IMR-90 (cell line): Measurements from ENCODE around the gene CBX5. TPM values are rescaled to one million over a fixed set of nuclear protein-coding genes. Genes with fewer than 3 reads are reported as not detected.

Source experiments
- ATAC-seq: fragments of 200-7000 bp; cut with Tn5 transposase; 2 replicates; pipeline ENCODE4 v1.9.1; 2020; ENCODE audit warnings: low read depth, mild to moderate bottlenecking, moderate library complexity
- BruUV-seq: library from RNA; stranded (reverse); fragments of 400-500 nt; replicated peaks from 2 replicates; lab custom pipeline; 2021; lab: Mats Ljungman, UMichigan
- CTCF ChIA-PET: fragments of 300-600 bp; formaldehyde crosslinking; extraction: SDS; loops from one replicate; lab custom pipeline; 2021; ENCODE audit warnings: antibody characterized with exemption; lab: Yijun Ruan, JAX
- POLR2A ChIA-PET: fragments of 300-600 bp; sonication (Branson Sonifier 250); formaldehyde crosslinking; loops from one replicate; lab custom pipeline; 2022; ENCODE audit warnings: antibody characterized with exemption; ENCODE audit not compliant: unreplicated experiment; lab: Charles Lee
- DNase-seq: peaks from one replicate; pipeline ENCODE4 v3.0.0; 2013
- H2AFZ ChIP-seq: replicated peaks from 2 replicates; pipeline ENCODE3; 2013; ENCODE audit warnings: low read length, mild to moderate bottlenecking; ENCODE audit not compliant: poor library complexity
- H2AK5ac ChIP-seq: 2 replicates; pipeline ENCODE4 v1.6.1; 2013; ENCODE audit warnings: low read depth, low read length, inconsistent platforms
- H2AK9ac ChIP-seq: replicated peaks from 2 replicates; pipeline ENCODE3; 2013; ENCODE audit warnings: mild to moderate bottlenecking, low read depth, low read length, moderate library complexity; ENCODE audit not compliant: poor library complexity
- H2BK120ac ChIP-seq: 2 replicates; pipeline ENCODE4 v1.6.1; 2013; ENCODE audit warnings: low read depth, low read length, inconsistent platforms
- H2BK15ac ChIP-seq: 3 replicates; pipeline ENCODE4 v1.6.1; 2013; ENCODE audit warnings: low read depth, low read length, inconsistent platforms
- H2BK20ac ChIP-seq: 2 replicates; pipeline ENCODE4 v1.6.1; 2013; ENCODE audit warnings: low read depth, mild to moderate bottlenecking, inconsistent platforms, low read length, moderate library complexity
- H2BK5ac ChIP-seq: 2 replicates; pipeline ENCODE4 v1.6.1; 2013; ENCODE audit warnings: mild to moderate bottlenecking, low read depth, low read length, inconsistent platforms; ENCODE audit not compliant: poor library complexity, severe bottlenecking
- H3K14ac ChIP-seq: replicated peaks from 2 replicates; pipeline ENCODE4 v1.6.1; 2013; ENCODE audit warnings: low read depth, low read length, inconsistent platforms
- H3K18ac ChIP-seq: 2 replicates; pipeline ENCODE4 v1.6.1; 2013; ENCODE audit warnings: low read depth, low read length, control low read depth
- H3K23ac ChIP-seq: 2 replicates; pipeline ENCODE4 v1.6.1; 2013; ENCODE audit warnings: low read depth, low read length, inconsistent platforms
- H3K27ac ChIP-seq: 2 replicates; pipeline ENCODE4 v1.5.1; 2013; ENCODE audit warnings: mild to moderate bottlenecking, control low read depth, low read length; ENCODE audit not compliant: insufficient read depth
- H3K27me3 ChIP-seq: 2 replicates; pipeline ENCODE4 v1.6.1; 2013; ENCODE audit warnings: low read length; ENCODE audit not compliant: control insufficient read depth, insufficient read depth
- H3K36me3 ChIP-seq: 2 replicates; pipeline ENCODE4 v1.6.1; 2013; ENCODE audit warnings: low read length, mixed read lengths; ENCODE audit not compliant: control insufficient read depth, insufficient read depth
- H3K4ac ChIP-seq: 2 replicates; pipeline ENCODE4 v1.6.1; 2013; ENCODE audit warnings: low read depth, low read length, inconsistent platforms
- H3K4me1 ChIP-seq: 2 replicates; pipeline ENCODE4 v1.6.1; 2013; ENCODE audit warnings: low read length, mixed read lengths; ENCODE audit not compliant: control insufficient read depth, insufficient read depth
- H3K4me2 ChIP-seq: 2 replicates; pipeline ENCODE4 v1.6.1; 2013; ENCODE audit warnings: low read depth, mild to moderate bottlenecking, control low read depth, low read length, moderate library complexity
- H3K4me3 ChIP-seq: 2 replicates; pipeline ENCODE4 v1.5.1; 2013; ENCODE audit warnings: low read depth, mild to moderate bottlenecking, control low read depth, low read length, moderate library complexity; ENCODE audit not compliant: insufficient read depth
- H3K56ac ChIP-seq: 2 replicates; pipeline ENCODE4 v1.6.1; 2013; ENCODE audit warnings: low read length, inconsistent platforms; ENCODE audit not compliant: insufficient read depth; ENCODE audit errors: extremely low read depth
- H3K79me1 ChIP-seq, 2 experiments: 2 replicates each; pipeline ENCODE4 v1.6.1; 2013; ENCODE audit warnings: low read length in 2 of 2, inconsistent platforms in 1 of 2, low read depth in 1 of 2
- H3K9ac ChIP-seq: 2 replicates; pipeline ENCODE4 v1.6.1; 2013; ENCODE audit warnings: low read depth, low read length, control low read depth
- H3K9me1 ChIP-seq: 2 replicates; pipeline ENCODE4 v1.6.1; 2013; ENCODE audit warnings: low read length, inconsistent platforms; ENCODE audit not compliant: insufficient read depth
- H3K9me3 ChIP-seq: 2 replicates; pipeline ENCODE4 v1.6.1; 2013; ENCODE audit warnings: low read length; ENCODE audit not compliant: control insufficient read depth, insufficient read depth
- H4K20me1 ChIP-seq: 2 replicates; pipeline ENCODE4 v1.6.1; 2013; ENCODE audit warnings: low read length, inconsistent platforms; ENCODE audit not compliant: insufficient read depth
- H4K5ac ChIP-seq: 2 replicates; pipeline ENCODE4 v1.6.1; 2013; ENCODE audit warnings: mild to moderate bottlenecking, low read depth, low read length, control low read depth
- H4K8ac ChIP-seq, 2 experiments: 2 replicates each; pipeline ENCODE4 v1.6.1; 2013; ENCODE audit warnings: low read depth in 2 of 2, low read length in 2 of 2, control low read depth in 1 of 2, inconsistent platforms in 1 of 2
- H4K91ac ChIP-seq: 2 replicates; pipeline ENCODE4 v1.6.1; 2013; ENCODE audit warnings: low read depth, low read length, inconsistent platforms; ENCODE audit not compliant: insufficient read depth
- BHLHE40 ChIP-seq: fragments of 150-350 bp; IDR thresholded peaks from 2 replicates; pipeline ENCODE4 v1.6.1; 2016; ENCODE audit warnings: mild to moderate bottlenecking, low read depth, low read length
- CEBPB ChIP-seq: IDR thresholded peaks from 2 replicates; pipeline ENCODE4 v1.6.1; 2012; ENCODE audit warnings: low read depth, low read length, improper control_type of control experiment
- CHD1 ChIP-seq: IDR thresholded peaks from 2 replicates; pipeline ENCODE4 v1.6.1; 2012; ENCODE audit warnings: low read depth, low read length, improper control_type of control experiment
- FOS ChIP-seq: fragments of 150-350 bp; IDR thresholded peaks from 2 replicates; pipeline ENCODE4 v1.6.1; 2016; ENCODE audit warnings: low read depth, low read length
- MAFK ChIP-seq: IDR thresholded peaks from 2 replicates; pipeline ENCODE4 v1.6.1; 2012; ENCODE audit warnings: low read depth, low read length, improper control_type of control experiment
- MAZ ChIP-seq: IDR thresholded peaks from 2 replicates; pipeline ENCODE4 v1.6.1; 2012; ENCODE audit warnings: low read depth, mild to moderate bottlenecking, low read length, improper control_type of control experiment, moderate library complexity, borderline replicate concordance
- MXI1 ChIP-seq: IDR thresholded peaks from 2 replicates; pipeline ENCODE4 v1.6.1; 2012; ENCODE audit warnings: low read depth, mild to moderate bottlenecking, low read length, moderate library complexity, borderline replicate concordance
- NFE2L2 ChIP-seq: fragments of 150-350 bp; IDR thresholded peaks from 2 replicates; pipeline ENCODE4 v1.6.1; 2016; ENCODE audit warnings: low read depth, mild to moderate bottlenecking, low read length
- RAD21 ChIP-seq: IDR thresholded peaks from 2 replicates; pipeline ENCODE4 v1.6.1; 2012; ENCODE audit warnings: low read length, improper control_type of control experiment
- RCOR1 ChIP-seq: IDR thresholded peaks from 2 replicates; pipeline ENCODE4 v1.6.1; 2012; ENCODE audit warnings: mild to moderate bottlenecking, low read length, improper control_type of control experiment; ENCODE audit not compliant: insufficient replicate concordance
- RFX5 ChIP-seq: IDR thresholded peaks from 2 replicates; pipeline ENCODE4 v1.8.0; 2012; ENCODE audit warnings: low read depth, mild to moderate bottlenecking, low read length, moderate library complexity
- SMC3 ChIP-seq: fragments of 150-350 bp; IDR thresholded peaks from 2 replicates; pipeline ENCODE4 v1.6.1; 2016; ENCODE audit warnings: low read depth, mild to moderate bottlenecking, antibody characterized with exemption, low read length, moderate library complexity
- WGBS, 2 experiments: methylation state at CpG; one replicate each; pipeline versions ENCODE4 v1.1.5 to v1.1.7; 2013; ENCODE audit warnings: missing lambda C conversion rate in 2 of 2; ENCODE audit not compliant: insufficient read length in 1 of 2; ENCODE audit errors: extremely low coverage in 2 of 2; 5-methylcytosine and 5-hydroxymethylcytosine counted together
- dilution Hi-C: fragments of 300-500 bp; cut with HindIII; formaldehyde crosslinking; loops from one replicate; pipeline ENCODE4 v1.14.3; 2018; ENCODE audit warnings: low sequenced_read_pairs; ENCODE audit not compliant: unreplicated experiment
- in situ Hi-C: fragments of 300-500 bp; cut with MboI; formaldehyde crosslinking; loops from 3 replicates; pipeline ENCODE4 v1.14.3; 2019; ENCODE audit warnings: low sequenced_read_pairs, inconsistent platforms, mixed read lengths
- intact Hi-C: fragments of 100-400 bp; cut with micrococcal nuclease; formaldehyde crosslinking; loops from 2 replicates; pipeline ENCODE4 v1.10.0; 2022
- polyA plus RNA-seq, 3 experiments: library from polyadenylated mRNA; depleted of rRNA; stranded (reverse); fragments of >200 nt; gene quantifications; 2 replicates each; pipeline ENCODE4 v1.2.3, GENCODE V29; 2012; ENCODE audit warnings: low replicate concordance in 1 of 3
- total RNA-seq: library from RNA; depleted of rRNA; stranded (reverse); fragments of >200 nt; gene quantifications from 2 replicates; pipeline ENCODE4 v1.2.3, GENCODE V29; 2012
- TF ChIP-seq, protein P1 (sequence below): fragments of 150-350 bp; IDR thresholded peaks from 2 replicates; pipeline ENCODE4 v1.6.1; 2016; ENCODE audit warnings: low read depth, mild to moderate bottlenecking, low read length, moderate library complexity, borderline replicate concordance
- TF ChIP-seq, protein P2 (sequence below): conservative IDR thresholded peaks from 2 replicates; pipeline ENCODE4 v1.5.1; 2012; ENCODE audit warnings: mild to moderate bottlenecking, low read depth, low read length, improper control_type of control experiment

Gene CBX5
- total and polyA plus RNA-seq, 2 of the 4 experiments (the other 2 are of a cell fraction), result 18.0 to 40.9 TPM

DNA sequence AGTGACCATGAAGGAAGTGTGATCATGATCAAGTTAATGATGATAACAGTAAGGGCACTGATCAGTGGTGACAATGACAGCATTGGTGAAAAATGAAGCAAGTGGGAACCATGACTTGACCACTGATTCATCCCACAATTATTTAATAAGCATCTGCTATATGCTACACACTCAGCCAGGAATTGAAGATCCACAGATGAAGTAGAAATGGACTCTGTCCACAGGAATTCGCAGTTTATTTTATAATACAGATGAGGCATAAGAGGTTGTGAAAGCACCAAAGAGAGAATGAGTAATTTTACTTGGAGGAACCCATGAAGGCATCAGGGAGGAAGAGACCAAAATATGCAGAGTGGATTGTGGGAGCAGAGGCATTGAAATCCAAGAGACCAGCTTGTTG lies 57.3 kb downstream of the CBX5 start:
- Histone ChIP-seq H4K8ac (peak overlapping the region in 1 of 2 experiments; percentile 94; a peak in 2 of 4 replicates), H3K4me2 (peak overlapping the region; percentile 68), H2BK15ac (peak overlapping the region; percentile 56; the same call in 1 of the 3 replicates), H3K27ac (peak overlapping the region; percentile 94), H2AK5ac (peak overlapping the region; percentile 89; the same call in 1 of the 2 replicates), H4K5ac (peak overlapping the region; percentile 98), H2AFZ (peak overlapping the region; percentile 80), H3K56ac (no peak overlapping the region; the same call in 1 of the 2 replicates), H3K9me3 (no peaks in the 10 kb centered on the region), H3K9ac (no peak overlapping the region), H3K4me3 (no peak overlapping the region), H3K14ac (peak overlapping the region; percentile 84), H3K18ac (peak overlapping the region; percentile 99), H3K36me3 (no peaks in the 10 kb centered on the region), H3K79me1 (peaks cover 0 to 14% of the 10 kb centered on the region in 2 experiments; a peak in 2 of 4 replicates), H2BK5ac (peak overlapping the region; percentile 99), H3K27me3 (no peaks in the 10 kb centered on the region; the same call in 1 of the 2 replicates), H3K4ac (peak overlapping the region; percentile 95), H3K4me1 (peaks cover 21% of the 10 kb centered on the region), H3K9me1 (peaks cover 17% of the 10 kb centered on the region), H4K91ac (peak overlapping the region; percentile 91; the same call in 1 of the 2 replicates), H3K23ac (peak overlapping the region; percentile 96; the same call in 1 of the 2 replicates), H2BK20ac (peak overlapping the region; percentile 96), H2BK120ac (peak overlapping the region; percentile 97), H2AK9ac (no peak overlapping the region), H4K20me1 (no peaks in the 10 kb centered on the region)
- peak; percentile 84 for ATAC-seq
- no TSS peak for BruUV-seq
- 0% methylated on average over 1 of the region's 1 CpG; no CpG with 5 or more reads in 1 of the 2 experiments for WGBS, 2 experiments
- intact Hi-C loops (loop anchor here (2.0 kb wide), 1 partner anchor 56 kb away; no protein-coding TSS in a partner anchor), in situ Hi-C loops (loop anchor here (5.0 kb wide), 1 partner anchor 140 kb away; the partner anchor contains the start of gene GPR84), dilution Hi-C loops (no loop called here)
- POLR2A ChIA-PET, result no interaction called here
- DNase-seq, result peak; percentile 98
- CTCF ChIA-PET, result interaction anchor here (0.8 to 1.3 kb wide), 2 partner anchors 102 to 193 kb away, joined by 3 to 4 read pairs; partner anchors contain the start of gene COPZ1
- TF ChIP-seq CHD1 (no peak), NFE2L2 (no peak; the same call in 1 of the 2 replicates), MAZ (no peak), RAD21 (no peak), MAFK (no peak; the same call in 1 of the 2 replicates), CEBPB (peak; percentile 95), FOS (peak; percentile 98), RCOR1 (peak; percentile 68), RFX5 (no peak), MXI1 (no peak), BHLHE40 (peak; percentile 78), SMC3 (0 out of 2 replicates have a peak, but pooled peaks have one; percentile 1)
- TF ChIP-seq, protein P1, sequence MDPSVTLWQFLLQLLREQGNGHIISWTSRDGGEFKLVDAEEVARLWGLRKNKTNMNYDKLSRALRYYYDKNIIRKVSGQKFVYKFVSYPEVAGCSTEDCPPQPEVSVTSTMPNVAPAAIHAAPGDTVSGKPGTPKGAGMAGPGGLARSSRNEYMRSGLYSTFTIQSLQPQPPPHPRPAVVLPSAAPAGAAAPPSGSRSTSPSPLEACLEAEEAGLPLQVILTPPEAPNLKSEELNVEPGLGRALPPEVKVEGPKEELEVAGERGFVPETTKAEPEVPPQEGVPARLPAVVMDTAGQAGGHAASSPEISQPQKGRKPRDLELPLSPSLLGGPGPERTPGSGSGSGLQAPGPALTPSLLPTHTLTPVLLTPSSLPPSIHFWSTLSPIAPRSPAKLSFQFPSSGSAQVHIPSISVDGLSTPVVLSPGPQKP, result no peak
- TF ChIP-seq, protein P2, sequence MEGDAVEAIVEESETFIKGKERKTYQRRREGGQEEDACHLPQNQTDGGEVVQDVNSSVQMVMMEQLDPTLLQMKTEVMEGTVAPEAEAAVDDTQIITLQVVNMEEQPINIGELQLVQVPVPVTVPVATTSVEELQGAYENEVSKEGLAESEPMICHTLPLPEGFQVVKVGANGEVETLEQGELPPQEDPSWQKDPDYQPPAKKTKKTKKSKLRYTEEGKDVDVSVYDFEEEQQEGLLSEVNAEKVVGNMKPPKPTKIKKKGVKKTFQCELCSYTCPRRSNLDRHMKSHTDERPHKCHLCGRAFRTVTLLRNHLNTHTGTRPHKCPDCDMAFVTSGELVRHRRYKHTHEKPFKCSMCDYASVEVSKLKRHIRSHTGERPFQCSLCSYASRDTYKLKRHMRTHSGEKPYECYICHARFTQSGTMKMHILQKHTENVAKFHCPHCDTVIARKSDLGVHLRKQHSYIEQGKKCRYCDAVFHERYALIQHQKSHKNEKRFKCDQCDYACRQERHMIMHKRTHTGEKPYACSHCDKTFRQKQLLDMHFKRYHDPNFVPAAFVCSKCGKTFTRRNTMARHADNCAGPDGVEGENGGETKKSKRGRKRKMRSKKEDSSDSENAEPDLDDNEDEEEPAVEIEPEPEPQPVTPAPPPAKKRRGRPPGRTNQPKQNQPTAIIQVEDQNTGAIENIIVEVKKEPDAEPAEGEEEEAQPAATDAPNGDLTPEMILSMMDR, result no peak
